Measurements from ENCODE around the gene S100PBP. TPM values are rescaled to one million over a fixed set of nuclear protein-coding genes. Genes with fewer than 3 reads are reported as not detected.

Gene S100PBP
- polyA plus RNA-seq, 2 of the 4 experiments (the other 2 are of a cell fraction) = 16.1 to 41.9 TPM

GRCh38 chr1:32825181-32825580, 7.7 kb downstream of the S100PBP start (continued):
- TF ChIP-seq TP53 (CRISPR knock-in tag; IDR thresholded peaks at IDR 0.05) = no peak
- no peak for TF ChIP-seq NPAS2 (CRISPR knock-in tag; IDR thresholded peaks at IDR 0.05; ENCODE audit: borderline replicate concordance)
- no peak for TF ChIP-seq ZNF302 (CRISPR knock-in tag; IDR thresholded peaks at IDR 0.05)
- TF ChIP-seq TFCP2L1 (CRISPR knock-in tag; IDR thresholded peaks at IDR 0.05) = no peak
- TF ChIP-seq HOXA7 (CRISPR knock-in tag; IDR thresholded peaks at IDR 0.05) = no peak
- no peak for TF ChIP-seq KDM5A (IDR thresholded peaks at IDR 0.05)
- TF ChIP-seq NFE2L2 (conservative IDR thresholded peaks at IDR 0.05; ENCODE audit: low read length) = no peak

- FAIRE-seq (no peak), DNase-seq (ENCODE audit: low read depth in 1 of 2, low spot score in 1 of 2) (peak in 1 of 2 experiments; percentile 24), ATAC-seq (no peak)
- Histone ChIP-seq H3K4me3 (no peak overlapping the region), H3K9me3 (no peaks in the 10 kb centered on the region), H3K4me1 (no peaks in the 10 kb centered on the region), H3K4me2 (no peak overlapping the region), H3K27ac (no peak overlapping the region)
- ChIA-PET CTCF (interaction anchor here (0.5 to 2.3 kb wide), 5 partner anchors 13 to 258 kb away, joined by 3 to 9 read pairs (median 5); no protein-coding TSS in a partner anchor), POLR2A (no interaction called here)
- TF ChIP-seq CTCF (IDR thresholded peaks at IDR 0.05) (peak; percentile 27; the same call in 1 of the 3 replicates), TFCP2L1 (CRISPR knock-in tag; IDR thresholded peaks at IDR 0.05) (no peak), HES2 (IDR thresholded peaks at IDR 0.05) (no peak), CHD4 (IDR thresholded peaks at IDR 0.05; ENCODE audit: borderline replicate concordance) (no peak), BHLHE40 (IDR thresholded peaks at IDR 0.05; ENCODE audit: low read depth, low read length) (no peak), RFX5 (IDR thresholded peaks at IDR 0.05) (no peak), HDAC2 (IDR thresholded peaks at IDR 0.05) (no peak), USF2 (IDR thresholded peaks at IDR 0.05) (no peak), RAD21 (conservative IDR thresholded peaks at IDR 0.05 in 1 of 2, IDR thresholded peaks at IDR 0.05 in 1 of 2) (0 out of 5 replicates have a peak, but pooled peaks of 1 of the 2 experiments have one; percentile 15), CEBPB (IDR thresholded peaks at IDR 0.05) (no peak), ELK1 (IDR thresholded peaks at IDR 0.05; ENCODE audit: low read depth, low read length) (no peak)
- WGBS (ENCODE audit: missing lambda C conversion rate) = 93% methylated on average over 7 of the region's 7 CpGs
Measured at GRCh38 chr1:32828341-32828740, 10.9 kb downstream of the S100PBP start.

- no peak overlapping the region for H3K27ac ChIP-seq
- WGBS (ENCODE audit: missing lambda C conversion rate) = 90% methylated on average over 6 of the region's 6 CpGs
- ChIA-PET CTCF (interaction anchor here (1.1 to 2.3 kb wide), 4 partner anchors 18 to 63 kb away, joined by 3 to 9 read pairs (median 3); no protein-coding TSS in a partner anchor), POLR2A (no interaction called here)
- H3K4me1 ChIP-seq = no peaks in the 10 kb centered on the region
- no peak for DNase-seq (ENCODE audit: low read depth in 1 of 2, low spot score in 1 of 2)
- no peak for ATAC-seq
- H3K9me3 ChIP-seq = no peaks in the 10 kb centered on the region
- FAIRE-seq = no peak
- no peak for TF ChIP-seq RCOR1 (IDR thresholded peaks at IDR 0.05; ENCODE audit: low read depth, low read length)
- TF ChIP-seq ZSCAN20 (CRISPR knock-in tag; IDR thresholded peaks at IDR 0.05) = no peak
- no peak for TF ChIP-seq ESRRA (IDR thresholded peaks at IDR 0.05; ENCODE audit: borderline replicate concordance, low read length)
- no peak overlapping the region for H3K4me3 ChIP-seq
- H3K4me2 ChIP-seq = no peak overlapping the region
Measured at GRCh38 chr1:32830092-32830852, 12.8 kb downstream of the S100PBP start.

Data from A549 (cell line).